Camera-type eye (tissue), 1 donor: Measurements from ENCODE around the gene COPRS. TPM values are rescaled to one million over a fixed set of nuclear protein-coding genes. Genes with fewer than 3 reads are reported as not detected.

ENCODE experiments used
- total RNA-seq: library from RNA; depleted of rRNA; stranded (reverse); fragments of >200 nt; gene quantifications from one replicate; pipeline ENCODE4 v1.2.3, GENCODE V29; 2014

Gene COPRS, protein sequence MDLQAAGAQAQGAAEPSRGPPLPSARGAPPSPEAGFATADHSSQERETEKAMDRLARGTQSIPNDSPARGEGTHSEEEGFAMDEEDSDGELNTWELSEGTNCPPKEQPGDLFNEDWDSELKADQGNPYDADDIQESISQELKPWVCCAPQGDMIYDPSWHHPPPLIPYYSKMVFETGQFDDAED
- total RNA-seq = 30.5 TPM

GRCh38 chr17:31858642-31859486, at the start of gene COPRS:
Gene COPRS (minus strand): TSS chr17:31859244. CDS start chr17:31859199, 45 bp downstream.

Other genes starting within 250 kb of the COPRS start
- 61.7 TPM for gene UTP6, start 42.5 kb upstream of the COPRS start, total RNA-seq
- gene SUZ12, start 77.8 kb upstream of the COPRS start, total RNA-seq = 63.8 TPM
- gene LRRC37B, start 148.1 kb upstream of the COPRS start, total RNA-seq = 48.4 TPM